Neural progenitor cell (in vitro differentiated cells): ENCODE measurements around the gene TRAPPC10.
"Not testable (repeated sequence)": the region's sequence is repeated elsewhere in the genome, so short reads cannot be mapped to it uniquely, and the experiment has no call there.

Experiments
- EZH2phosphoT487 ChIP-seq: fragments of 200-600 bp; sonication (generic); IDR thresholded peaks from 2 replicates; pipeline ENCODE4 v1.6.1; 2017; ENCODE audit warnings: antibody characterized with exemption
- TF ChIP-seq, protein P1 (sequence below): fragments of 200-600 bp; sonication (generic); IDR thresholded peaks from 2 replicates; pipeline ENCODE4 v1.5.1; 2017; ENCODE audit warnings: antibody characterized with exemption, mild to moderate bottlenecking

GRCh38 chr21:44107026-44107501 lies 95.0 kb downstream of the TRAPPC10 start, which contains the start of gene PWP2:
- not testable (repeated sequence) for TF ChIP-seq EZH2phosphoT487
- TF ChIP-seq, protein P1, sequence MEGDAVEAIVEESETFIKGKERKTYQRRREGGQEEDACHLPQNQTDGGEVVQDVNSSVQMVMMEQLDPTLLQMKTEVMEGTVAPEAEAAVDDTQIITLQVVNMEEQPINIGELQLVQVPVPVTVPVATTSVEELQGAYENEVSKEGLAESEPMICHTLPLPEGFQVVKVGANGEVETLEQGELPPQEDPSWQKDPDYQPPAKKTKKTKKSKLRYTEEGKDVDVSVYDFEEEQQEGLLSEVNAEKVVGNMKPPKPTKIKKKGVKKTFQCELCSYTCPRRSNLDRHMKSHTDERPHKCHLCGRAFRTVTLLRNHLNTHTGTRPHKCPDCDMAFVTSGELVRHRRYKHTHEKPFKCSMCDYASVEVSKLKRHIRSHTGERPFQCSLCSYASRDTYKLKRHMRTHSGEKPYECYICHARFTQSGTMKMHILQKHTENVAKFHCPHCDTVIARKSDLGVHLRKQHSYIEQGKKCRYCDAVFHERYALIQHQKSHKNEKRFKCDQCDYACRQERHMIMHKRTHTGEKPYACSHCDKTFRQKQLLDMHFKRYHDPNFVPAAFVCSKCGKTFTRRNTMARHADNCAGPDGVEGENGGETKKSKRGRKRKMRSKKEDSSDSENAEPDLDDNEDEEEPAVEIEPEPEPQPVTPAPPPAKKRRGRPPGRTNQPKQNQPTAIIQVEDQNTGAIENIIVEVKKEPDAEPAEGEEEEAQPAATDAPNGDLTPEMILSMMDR: not testable (repeated sequence)
